HepG2 (cell line): ENCODE data around the gene EGR4. TPM values are rescaled to one million over a fixed set of nuclear protein-coding genes. Genes with fewer than 3 reads are reported as not detected.

Experiments
- CREM ChIP-seq, 2 experiments: sonication (generic) in 1 of 2; formaldehyde crosslinking in 1 of 2; IDR thresholded peaks; 2 replicates each; pipeline versions ENCODE4 v1.4.0 to v1.6.1; 2016 to 2020; ENCODE audit warnings: antibody characterized with exemption in 1 of 2, mild to moderate bottlenecking in 1 of 2, missing genetic modification reagents in 1 of 2
- EED ChIP-seq: sonication (generic); formaldehyde crosslinking; IDR thresholded peaks from 2 replicates; pipeline ENCODE4 v1.5.0; 2020; ENCODE audit warnings: mild to moderate bottlenecking, missing genetic modification reagents
- ZFX ChIP-seq: sonication (generic); formaldehyde crosslinking; IDR thresholded peaks from 2 replicates; pipeline ENCODE4 v1.4.0; 2020; ENCODE audit warnings: mild to moderate bottlenecking, low read depth, missing genetic modification reagents, moderate library complexity
- ZNF543 ChIP-seq: sonication (generic); formaldehyde crosslinking; IDR thresholded peaks from 2 replicates; pipeline ENCODE4 v1.4.0; 2020; ENCODE audit warnings: mild to moderate bottlenecking, missing genetic modification reagents
- ZNF672 ChIP-seq: sonication (generic); formaldehyde crosslinking; IDR thresholded peaks from 2 replicates; pipeline ENCODE4 v1.8.1; 2022; ENCODE audit warnings: missing genetic modification reagents
- ZNF674 ChIP-seq: sonication (generic); formaldehyde crosslinking; IDR thresholded peaks from 2 replicates; pipeline ENCODE4 v1.5.0; 2020; ENCODE audit warnings: low read depth, mild to moderate bottlenecking, missing genetic modification reagents
- ZSCAN25 ChIP-seq: sonication (generic); formaldehyde crosslinking; IDR thresholded peaks from 2 replicates; pipeline ENCODE4 v1.8.0; 2022; ENCODE audit warnings: mild to moderate bottlenecking, missing genetic modification reagents
- polyA plus RNA-seq, 8 experiments: library from polyadenylated mRNA; depleted of rRNA in 3 of 8; stranded (reverse) in 7 of 8; unstranded in 1 of 8; fragments of >200 nt; fragmentation: Illumina TruSeq in 4 of 8; extraction: Trizol in 4 of 8; gene quantifications; 2 replicates each; pipeline versions ENCODE4 v1.2.1 to v1.2.3, GENCODE V29; 2011 to 2016; ENCODE audit warnings: low read depth in 4 of 8, missing spikeins in 1 of 8, mixed read lengths in 1 of 8; ENCODE audit not compliant: insufficient read depth in 1 of 8
- total RNA-seq, 5 experiments: library from RNA; depleted of rRNA; stranded (reverse); fragments of >200 nt; fragmentation: Illumina TruSeq; extraction: Trizol; gene quantifications; 2 replicates each; pipeline ENCODE4 v1.2.3, GENCODE V29; 2016; ENCODE audit warnings: low read depth in 1 of 5
- TF ChIP-seq, protein P1 (sequence below): sonication (generic); formaldehyde crosslinking; IDR thresholded peaks from 2 replicates; pipeline ENCODE4 v1.5.0; 2020; ENCODE audit warnings: mild to moderate bottlenecking, missing genetic modification reagents
- TF ChIP-seq, protein P2 (sequence below): sonication (generic); formaldehyde crosslinking; IDR thresholded peaks from 2 replicates; pipeline ENCODE4 v1.4.0; 2020; ENCODE audit warnings: missing genetic modification reagents
- TF ChIP-seq, protein P3 (sequence below): sonication (generic); formaldehyde crosslinking; IDR thresholded peaks from 2 replicates; pipeline ENCODE4 v1.4.0; 2020; ENCODE audit warnings: missing genetic modification reagents
- TF ChIP-seq, protein P4 (sequence below): sonication (generic); formaldehyde crosslinking; IDR thresholded peaks from 2 replicates; pipeline ENCODE4 v1.4.0; 2020; ENCODE audit warnings: mild to moderate bottlenecking, missing genetic modification reagents
- TF ChIP-seq, protein P5 (sequence below), 2 experiments: sonication (generic) in 1 of 2; formaldehyde crosslinking in 1 of 2; IDR thresholded peaks; 2 replicates each; pipeline versions ENCODE4 v1.4.0 to v1.6.1; 2018 to 2020; ENCODE audit warnings: missing genetic modification reagents in 2 of 2, borderline replicate concordance in 1 of 2, low read depth in 1 of 2, mild to moderate bottlenecking in 1 of 2, missing biosample characterization in 1 of 2

Gene EGR4
- total and polyA plus RNA-seq, 2 of the 13 experiments (the other 11 are each of a cell fraction or from before 2014, with no cell fraction given) = not detected

DNA sequence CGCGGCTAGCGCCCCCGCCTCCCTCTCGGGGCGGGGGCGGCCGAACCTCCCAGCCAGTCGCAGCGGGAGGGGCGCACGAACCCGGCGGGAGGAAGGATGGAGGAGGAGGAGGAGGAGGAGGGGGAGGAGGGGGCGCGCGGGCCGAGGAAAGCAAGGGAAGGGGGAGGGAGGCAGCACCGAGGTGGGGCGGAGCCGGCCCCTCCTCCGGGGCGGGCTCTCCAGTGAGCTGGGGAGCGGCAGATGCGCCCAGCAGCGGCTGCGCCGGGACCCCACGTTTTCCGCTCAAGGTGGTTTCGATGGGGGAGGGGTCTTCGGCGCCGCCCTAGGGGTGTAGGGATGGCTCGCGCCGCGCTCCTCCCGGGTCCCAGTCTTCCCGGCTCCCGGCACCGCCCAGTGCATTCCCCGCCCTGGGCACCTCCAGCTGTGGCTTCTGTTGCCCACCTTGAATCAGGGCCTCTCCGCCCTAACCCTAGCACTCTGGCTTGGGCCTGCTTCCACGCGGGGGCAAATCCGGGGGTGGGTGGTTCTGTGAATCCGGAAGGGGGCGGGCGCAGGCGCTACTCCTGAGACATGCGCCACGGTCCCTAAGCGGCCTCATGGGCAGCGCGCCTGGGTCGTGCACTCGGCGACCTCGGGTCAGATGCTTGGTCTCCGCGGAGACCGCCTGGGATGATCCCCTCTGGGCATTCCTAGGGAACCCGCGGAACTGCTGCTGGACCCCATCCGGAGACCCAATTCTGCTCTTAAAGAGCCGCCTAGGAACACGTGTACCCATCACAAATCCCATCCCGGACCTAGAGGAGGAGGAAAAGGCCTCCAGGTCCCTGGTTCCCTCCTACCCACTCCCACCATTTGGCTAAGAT lies 8.8 kb downstream of the EGR4 start, which contains the start of gene FBXO41 (continued):
- TF ChIP-seq, protein P1, sequence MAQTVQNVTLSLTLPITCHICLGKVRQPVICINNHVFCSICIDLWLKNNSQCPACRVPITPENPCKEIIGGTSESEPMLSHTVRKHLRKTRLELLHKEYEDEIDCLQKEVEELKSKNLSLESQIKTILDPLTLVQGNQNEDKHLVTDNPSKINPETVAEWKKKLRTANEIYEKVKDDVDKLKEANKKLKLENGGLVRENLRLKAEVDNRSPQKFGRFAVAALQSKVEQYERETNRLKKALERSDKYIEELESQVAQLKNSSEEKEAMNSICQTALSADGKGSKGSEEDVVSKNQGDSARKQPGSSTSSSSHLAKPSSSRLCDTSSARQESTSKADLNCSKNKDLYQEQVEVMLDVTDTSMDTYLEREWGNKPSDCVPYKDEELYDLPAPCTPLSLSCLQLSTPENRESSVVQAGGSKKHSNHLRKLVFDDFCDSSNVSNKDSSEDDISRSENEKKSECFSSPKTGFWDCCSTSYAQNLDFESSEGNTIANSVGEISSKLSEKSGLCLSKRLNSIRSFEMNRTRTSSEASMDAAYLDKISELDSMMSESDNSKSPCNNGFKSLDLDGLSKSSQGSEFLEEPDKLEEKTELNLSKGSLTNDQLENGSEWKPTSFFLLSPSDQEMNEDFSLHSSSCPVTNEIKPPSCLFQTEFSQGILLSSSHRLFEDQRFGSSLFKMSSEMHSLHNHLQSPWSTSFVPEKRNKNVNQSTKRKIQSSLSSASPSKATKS (CRISPR knock-in tag) = no peak
- TF ChIP-seq EED (CRISPR knock-in tag) = 0 out of 2 replicates have a peak, but pooled peaks have one; percentile 39
- TF ChIP-seq, protein P2, sequence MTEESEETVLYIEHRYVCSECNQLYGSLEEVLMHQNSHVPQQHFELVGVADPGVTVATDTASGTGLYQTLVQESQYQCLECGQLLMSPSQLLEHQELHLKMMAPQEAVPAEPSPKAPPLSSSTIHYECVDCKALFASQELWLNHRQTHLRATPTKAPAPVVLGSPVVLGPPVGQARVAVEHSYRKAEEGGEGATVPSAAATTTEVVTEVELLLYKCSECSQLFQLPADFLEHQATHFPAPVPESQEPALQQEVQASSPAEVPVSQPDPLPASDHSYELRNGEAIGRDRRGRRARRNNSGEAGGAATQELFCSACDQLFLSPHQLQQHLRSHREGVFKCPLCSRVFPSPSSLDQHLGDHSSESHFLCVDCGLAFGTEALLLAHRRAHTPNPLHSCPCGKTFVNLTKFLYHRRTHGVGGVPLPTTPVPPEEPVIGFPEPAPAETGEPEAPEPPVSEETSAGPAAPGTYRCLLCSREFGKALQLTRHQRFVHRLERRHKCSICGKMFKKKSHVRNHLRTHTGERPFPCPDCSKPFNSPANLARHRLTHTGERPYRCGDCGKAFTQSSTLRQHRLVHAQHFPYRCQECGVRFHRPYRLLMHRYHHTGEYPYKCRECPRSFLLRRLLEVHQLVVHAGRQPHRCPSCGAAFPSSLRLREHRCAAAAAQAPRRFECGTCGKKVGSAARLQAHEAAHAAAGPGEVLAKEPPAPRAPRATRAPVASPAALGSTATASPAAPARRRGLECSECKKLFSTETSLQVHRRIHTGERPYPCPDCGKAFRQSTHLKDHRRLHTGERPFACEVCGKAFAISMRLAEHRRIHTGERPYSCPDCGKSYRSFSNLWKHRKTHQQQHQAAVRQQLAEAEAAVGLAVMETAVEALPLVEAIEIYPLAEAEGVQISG = peak; percentile 51; the same call in 1 of the 2 replicates
- TF ChIP-seq, protein P3, sequence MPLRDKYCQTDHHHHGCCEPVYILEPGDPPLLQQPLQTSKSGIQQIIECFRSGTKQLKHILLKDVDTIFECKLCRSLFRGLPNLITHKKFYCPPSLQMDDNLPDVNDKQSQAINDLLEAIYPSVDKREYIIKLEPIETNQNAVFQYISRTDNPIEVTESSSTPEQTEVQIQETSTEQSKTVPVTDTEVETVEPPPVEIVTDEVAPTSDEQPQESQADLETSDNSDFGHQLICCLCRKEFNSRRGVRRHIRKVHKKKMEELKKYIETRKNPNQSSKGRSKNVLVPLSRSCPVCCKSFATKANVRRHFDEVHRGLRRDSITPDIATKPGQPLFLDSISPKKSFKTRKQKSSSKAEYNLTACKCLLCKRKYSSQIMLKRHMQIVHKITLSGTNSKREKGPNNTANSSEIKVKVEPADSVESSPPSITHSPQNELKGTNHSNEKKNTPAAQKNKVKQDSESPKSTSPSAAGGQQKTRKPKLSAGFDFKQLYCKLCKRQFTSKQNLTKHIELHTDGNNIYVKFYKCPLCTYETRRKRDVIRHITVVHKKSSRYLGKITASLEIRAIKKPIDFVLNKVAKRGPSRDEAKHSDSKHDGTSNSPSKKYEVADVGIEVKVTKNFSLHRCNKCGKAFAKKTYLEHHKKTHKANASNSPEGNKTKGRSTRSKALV (CRISPR knock-in tag) = peak; percentile 55; the same call in 1 of the 2 replicates
- peak; percentile 74 for TF ChIP-seq ZFX
- TF ChIP-seq ZNF543 = peak; percentile 80; the same call in 1 of the 2 replicates
- TF ChIP-seq CREM (IDR thresholded peaks at IDR 0.05) = no peak
- TF ChIP-seq CREM (CRISPR knock-in tag; IDR thresholded peaks at IDR 0.05) = no peak
- no peak for TF ChIP-seq ZNF674 (CRISPR knock-in tag)
- TF ChIP-seq ZNF672 (CRISPR knock-in tag) = no peak
- TF ChIP-seq, protein P4, sequence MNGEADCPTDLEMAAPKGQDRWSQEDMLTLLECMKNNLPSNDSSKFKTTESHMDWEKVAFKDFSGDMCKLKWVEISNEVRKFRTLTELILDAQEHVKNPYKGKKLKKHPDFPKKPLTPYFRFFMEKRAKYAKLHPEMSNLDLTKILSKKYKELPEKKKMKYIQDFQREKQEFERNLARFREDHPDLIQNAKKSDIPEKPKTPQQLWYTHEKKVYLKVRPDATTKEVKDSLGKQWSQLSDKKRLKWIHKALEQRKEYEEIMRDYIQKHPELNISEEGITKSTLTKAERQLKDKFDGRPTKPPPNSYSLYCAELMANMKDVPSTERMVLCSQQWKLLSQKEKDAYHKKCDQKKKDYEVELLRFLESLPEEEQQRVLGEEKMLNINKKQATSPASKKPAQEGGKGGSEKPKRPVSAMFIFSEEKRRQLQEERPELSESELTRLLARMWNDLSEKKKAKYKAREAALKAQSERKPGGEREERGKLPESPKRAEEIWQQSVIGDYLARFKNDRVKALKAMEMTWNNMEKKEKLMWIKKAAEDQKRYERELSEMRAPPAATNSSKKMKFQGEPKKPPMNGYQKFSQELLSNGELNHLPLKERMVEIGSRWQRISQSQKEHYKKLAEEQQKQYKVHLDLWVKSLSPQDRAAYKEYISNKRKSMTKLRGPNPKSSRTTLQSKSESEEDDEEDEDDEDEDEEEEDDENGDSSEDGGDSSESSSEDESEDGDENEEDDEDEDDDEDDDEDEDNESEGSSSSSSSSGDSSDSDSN = peak; percentile 61
- TF ChIP-seq, protein P5, sequence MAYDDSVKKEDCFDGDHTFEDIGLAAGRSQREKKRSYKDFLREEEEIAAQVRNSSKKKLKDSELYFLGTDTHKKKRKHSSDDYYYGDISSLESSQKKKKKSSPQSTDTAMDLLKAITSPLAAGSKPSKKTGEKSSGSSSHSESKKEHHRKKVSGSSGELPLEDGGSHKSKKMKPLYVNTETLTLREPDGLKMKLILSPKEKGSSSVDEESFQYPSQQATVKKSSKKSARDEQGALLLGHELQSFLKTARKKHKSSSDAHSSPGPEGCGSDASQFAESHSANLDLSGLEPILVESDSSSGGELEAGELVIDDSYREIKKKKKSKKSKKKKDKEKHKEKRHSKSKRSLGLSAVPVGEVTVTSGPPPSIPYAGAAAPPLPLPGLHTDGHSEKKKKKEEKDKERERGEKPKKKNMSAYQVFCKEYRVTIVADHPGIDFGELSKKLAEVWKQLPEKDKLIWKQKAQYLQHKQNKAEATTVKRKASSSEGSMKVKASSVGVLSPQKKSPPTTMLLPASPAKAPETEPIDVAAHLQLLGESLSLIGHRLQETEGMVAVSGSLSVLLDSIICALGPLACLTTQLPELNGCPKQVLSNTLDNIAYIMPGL (CRISPR knock-in tag; IDR thresholded peaks at IDR 0.05; ENCODE audit: borderline replicate concordance in 1 of 2, low read depth in 1 of 2) = peak; percentile 16 to 23; a peak in 2 of 4 replicates
- TF ChIP-seq ZSCAN25 (CRISPR knock-in tag) = 0 out of 2 replicates have a peak, but pooled peaks have one; percentile 18
